HL-60 (cell line): ENCODE data around the gene NME7.

Experiments
- DNase-seq, 2 experiments: peaks; one replicate each; pipeline ENCODE4 v3.0.0-alpha.2; 2010 to 2020; ENCODE audit warnings: low read depth in 1 of 2, low spot score in 1 of 2
- H3K27ac ChIP-seq: fragments of 250-450 bp; sonication (Bioruptor Pico); replicated peaks from 2 replicates; pipeline ENCODE4 v1.5.1; 2020; ENCODE audit warnings: mild to moderate bottlenecking, moderate library complexity
- H3K27me3 ChIP-seq: fragments of 250-450 bp; sonication (Bioruptor Pico); 2 replicates; pipeline ENCODE4 v1.5.1; 2021; ENCODE audit warnings: mild to moderate bottlenecking, moderate library complexity; ENCODE audit not compliant: insufficient read depth, poor library complexity, severe bottlenecking
- H3K4me3 ChIP-seq: replicated peaks from 2 replicates; pipeline ENCODE4 v1.5.1; 2011; ENCODE audit warnings: mild to moderate bottlenecking, control low read depth, low read length; ENCODE audit not compliant: insufficient read depth
- GABPA ChIP-seq: IDR thresholded peaks from 2 replicates; pipeline ENCODE4 v1.6.1; 2012; ENCODE audit warnings: low read depth
- POLR2AphosphoS5 ChIP-seq: IDR thresholded peaks from 2 replicates; pipeline ENCODE4 v1.6.1; 2012; ENCODE audit warnings: low read depth
- SPI1 ChIP-seq: IDR thresholded peaks from 2 replicates; pipeline ENCODE4 v1.6.1; 2012; ENCODE audit warnings: low read depth, mild to moderate bottlenecking, borderline replicate concordance
- TF ChIP-seq, protein P1 (sequence below): IDR thresholded peaks from 2 replicates; pipeline ENCODE4 v1.6.1; 2012; ENCODE audit warnings: low read depth; ENCODE audit not compliant: insufficient replicate concordance
- TF ChIP-seq, protein P2 (sequence below): IDR thresholded peaks from one replicate; pipeline ENCODE4 v1.5.1; 2011; ENCODE audit warnings: low read length, control low read depth, inconsistent platforms; ENCODE audit not compliant: insufficient read depth

Gene NME7

DNA sequence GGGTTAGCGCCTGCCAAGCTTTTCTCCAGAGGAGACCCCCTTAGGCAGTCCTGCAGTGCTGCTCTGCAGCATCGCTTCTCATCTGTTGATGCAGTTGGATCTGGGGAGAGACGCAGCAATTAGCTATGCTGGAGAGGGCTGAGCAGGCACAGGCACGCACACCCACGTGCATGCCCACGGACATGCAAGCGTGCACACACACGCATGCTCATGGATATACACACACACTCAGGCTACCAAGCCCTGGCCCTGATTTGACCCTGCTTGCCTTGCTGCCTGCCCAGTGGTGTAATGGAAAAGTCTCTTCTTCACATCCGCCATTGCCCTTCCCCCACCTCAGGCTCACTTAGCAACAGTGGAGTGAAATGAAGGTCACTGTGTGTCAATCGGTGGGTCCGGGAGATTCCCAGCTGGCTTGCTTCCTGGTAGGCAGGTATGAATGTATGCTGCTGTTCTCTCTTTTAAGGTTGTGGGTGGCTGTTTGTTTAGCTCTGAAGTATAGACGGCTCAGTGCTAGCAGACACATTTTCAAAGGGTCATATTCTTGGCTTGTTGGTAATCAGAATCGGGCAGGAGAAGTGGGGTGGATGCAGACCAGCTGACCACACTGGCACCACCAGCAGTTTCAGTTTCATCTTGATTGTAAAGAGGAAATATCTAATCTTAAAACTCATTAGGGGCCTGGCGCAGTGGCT, 251.6 kb downstream of the NME7 start:
- Histone ChIP-seq H3K27ac (no peak overlapping the region), H3K4me3 (no peak overlapping the region), H3K27me3 (no peaks in the 10 kb centered on the region)
- TF ChIP-seq, protein P1, sequence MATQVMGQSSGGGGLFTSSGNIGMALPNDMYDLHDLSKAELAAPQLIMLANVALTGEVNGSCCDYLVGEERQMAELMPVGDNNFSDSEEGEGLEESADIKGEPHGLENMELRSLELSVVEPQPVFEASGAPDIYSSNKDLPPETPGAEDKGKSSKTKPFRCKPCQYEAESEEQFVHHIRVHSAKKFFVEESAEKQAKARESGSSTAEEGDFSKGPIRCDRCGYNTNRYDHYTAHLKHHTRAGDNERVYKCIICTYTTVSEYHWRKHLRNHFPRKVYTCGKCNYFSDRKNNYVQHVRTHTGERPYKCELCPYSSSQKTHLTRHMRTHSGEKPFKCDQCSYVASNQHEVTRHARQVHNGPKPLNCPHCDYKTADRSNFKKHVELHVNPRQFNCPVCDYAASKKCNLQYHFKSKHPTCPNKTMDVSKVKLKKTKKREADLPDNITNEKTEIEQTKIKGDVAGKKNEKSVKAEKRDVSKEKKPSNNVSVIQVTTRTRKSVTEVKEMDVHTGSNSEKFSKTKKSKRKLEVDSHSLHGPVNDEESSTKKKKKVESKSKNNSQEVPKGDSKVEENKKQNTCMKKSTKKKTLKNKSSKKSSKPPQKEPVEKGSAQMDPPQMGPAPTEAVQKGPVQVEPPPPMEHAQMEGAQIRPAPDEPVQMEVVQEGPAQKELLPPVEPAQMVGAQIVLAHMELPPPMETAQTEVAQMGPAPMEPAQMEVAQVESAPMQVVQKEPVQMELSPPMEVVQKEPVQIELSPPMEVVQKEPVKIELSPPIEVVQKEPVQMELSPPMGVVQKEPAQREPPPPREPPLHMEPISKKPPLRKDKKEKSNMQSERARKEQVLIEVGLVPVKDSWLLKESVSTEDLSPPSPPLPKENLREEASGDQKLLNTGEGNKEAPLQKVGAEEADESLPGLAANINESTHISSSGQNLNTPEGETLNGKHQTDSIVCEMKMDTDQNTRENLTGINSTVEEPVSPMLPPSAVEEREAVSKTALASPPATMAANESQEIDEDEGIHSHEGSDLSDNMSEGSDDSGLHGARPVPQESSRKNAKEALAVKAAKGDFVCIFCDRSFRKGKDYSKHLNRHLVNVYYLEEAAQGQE = no peak
- TF ChIP-seq, protein P2, sequence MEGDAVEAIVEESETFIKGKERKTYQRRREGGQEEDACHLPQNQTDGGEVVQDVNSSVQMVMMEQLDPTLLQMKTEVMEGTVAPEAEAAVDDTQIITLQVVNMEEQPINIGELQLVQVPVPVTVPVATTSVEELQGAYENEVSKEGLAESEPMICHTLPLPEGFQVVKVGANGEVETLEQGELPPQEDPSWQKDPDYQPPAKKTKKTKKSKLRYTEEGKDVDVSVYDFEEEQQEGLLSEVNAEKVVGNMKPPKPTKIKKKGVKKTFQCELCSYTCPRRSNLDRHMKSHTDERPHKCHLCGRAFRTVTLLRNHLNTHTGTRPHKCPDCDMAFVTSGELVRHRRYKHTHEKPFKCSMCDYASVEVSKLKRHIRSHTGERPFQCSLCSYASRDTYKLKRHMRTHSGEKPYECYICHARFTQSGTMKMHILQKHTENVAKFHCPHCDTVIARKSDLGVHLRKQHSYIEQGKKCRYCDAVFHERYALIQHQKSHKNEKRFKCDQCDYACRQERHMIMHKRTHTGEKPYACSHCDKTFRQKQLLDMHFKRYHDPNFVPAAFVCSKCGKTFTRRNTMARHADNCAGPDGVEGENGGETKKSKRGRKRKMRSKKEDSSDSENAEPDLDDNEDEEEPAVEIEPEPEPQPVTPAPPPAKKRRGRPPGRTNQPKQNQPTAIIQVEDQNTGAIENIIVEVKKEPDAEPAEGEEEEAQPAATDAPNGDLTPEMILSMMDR = no peak
- no peak for TF ChIP-seq POLR2AphosphoS5
- DNase-seq = no peak

DNA sequence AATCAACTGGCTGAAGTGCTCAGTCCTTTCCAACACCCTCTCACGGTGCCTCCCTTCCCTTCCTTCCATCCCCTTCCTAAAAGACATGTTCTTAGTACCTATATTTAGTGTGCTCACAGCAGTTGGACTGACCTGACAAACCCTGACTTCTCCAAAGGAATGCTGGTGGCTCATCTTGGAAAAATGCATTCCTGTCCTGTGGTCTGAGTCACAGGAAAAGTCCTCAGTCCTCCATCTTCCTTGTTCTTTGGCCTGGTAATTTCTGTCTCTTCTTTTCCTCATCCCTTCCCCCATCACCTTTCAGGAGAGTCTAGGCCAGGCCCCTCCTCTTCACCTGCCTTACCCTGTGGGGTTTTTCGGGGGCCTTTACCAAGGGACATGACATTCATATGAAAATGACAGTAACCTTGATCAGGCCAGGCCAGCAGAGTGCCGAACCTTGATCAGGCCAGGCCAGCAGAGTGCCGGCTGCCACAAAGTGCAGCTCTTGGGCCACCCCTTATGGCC, 253.9 kb downstream of the NME7 start:
- DNase-seq = no peak
- TF ChIP-seq, protein P2 = no peak
- TF ChIP-seq, protein P1 = no peak
- TF ChIP-seq GABPA (no peak), POLR2AphosphoS5 (no peak), SPI1 (no peak)
- H3K4me3 ChIP-seq = no peak overlapping the region
- H3K27me3 ChIP-seq = no peaks in the 10 kb centered on the region
- H3K27ac ChIP-seq = no peak overlapping the region

DNA sequence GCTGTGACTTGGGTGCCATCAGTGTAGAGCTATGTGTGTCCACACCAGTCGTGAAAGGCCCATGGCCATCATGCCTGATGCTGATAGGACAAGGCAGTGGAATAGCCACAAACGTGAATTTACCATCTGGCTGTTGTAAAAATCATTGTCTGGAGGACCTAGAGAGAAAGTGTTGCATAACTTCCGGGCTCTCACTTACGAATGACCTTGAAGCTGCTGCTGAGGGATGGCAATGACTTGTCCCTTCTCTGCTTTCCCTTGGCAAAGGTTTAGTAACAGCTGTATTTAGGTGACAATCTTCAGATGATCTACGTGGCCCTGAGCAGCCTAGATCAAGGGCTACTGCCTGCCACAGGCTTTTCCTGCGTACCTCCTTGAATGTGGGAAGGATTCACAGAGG, 255.4 kb downstream of the NME7 start:
- Histone ChIP-seq H3K27ac (no peak overlapping the region), H3K27me3 (peaks cover 3% of the 10 kb centered on the region), H3K4me3 (no peak overlapping the region)
- peak; percentile 42 to 47 for DNase-seq
- TF ChIP-seq POLR2AphosphoS5 = no peak
- no peak for TF ChIP-seq SPI1
- no peak for TF ChIP-seq GABPA
- TF ChIP-seq, protein P2 = no peak
- TF ChIP-seq, protein P1 = no peak
